Measurements from ENCODE around the gene FXYD1.
A peak's percentile ranks its signal among the peaks of the same experiment; 100 is the strongest.
"Not testable (repeated sequence)": the region's sequence is repeated elsewhere in the genome, so short reads cannot be mapped to it uniquely, and the experiment has no call there.

The FXYD1 gene

DNA sequence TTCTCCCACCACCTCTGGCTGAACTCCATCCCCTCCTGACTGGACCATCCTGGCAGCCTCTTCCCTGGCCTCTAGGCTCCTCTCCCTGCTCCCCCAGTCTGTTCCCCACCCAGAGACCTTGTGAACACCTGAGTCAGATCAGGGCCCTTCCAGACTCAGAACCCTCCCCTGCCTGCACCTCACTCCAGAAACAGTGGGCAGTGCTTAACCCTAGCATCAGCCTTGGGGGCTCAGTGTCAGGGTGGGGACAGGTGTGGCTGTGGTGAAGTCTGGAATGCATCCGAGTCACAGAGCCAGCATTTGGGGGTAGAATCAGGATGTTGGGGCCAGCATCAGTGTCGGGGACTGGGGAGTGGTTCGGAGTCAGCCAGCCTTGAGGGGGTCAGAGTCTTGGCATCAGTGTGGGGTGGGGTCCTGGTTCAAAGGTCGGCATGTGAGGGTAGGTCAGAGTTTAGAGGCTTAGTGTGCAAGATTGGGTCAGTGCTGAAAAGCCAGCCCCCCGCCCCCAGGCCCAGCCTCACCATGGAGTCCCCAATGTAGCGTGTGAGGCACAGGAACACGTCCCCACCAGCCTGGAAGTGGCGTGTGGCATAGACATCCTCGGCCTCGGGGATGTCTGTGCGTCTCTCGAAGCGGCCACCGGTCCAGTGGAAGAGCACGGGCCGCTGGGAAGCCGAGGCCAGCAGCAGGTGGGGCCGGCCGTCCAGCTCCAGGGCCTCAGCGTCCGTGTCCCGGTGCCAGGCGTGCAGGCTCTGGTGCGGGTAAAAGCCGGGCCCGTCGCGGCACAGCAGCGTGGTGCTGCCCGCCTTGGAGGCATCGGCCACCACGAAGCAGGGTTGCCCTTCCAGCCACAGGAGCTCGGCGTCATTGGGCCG is 12.6 kb upstream of the FXYD1 start:
- DNase-seq: no peak

DNA sequence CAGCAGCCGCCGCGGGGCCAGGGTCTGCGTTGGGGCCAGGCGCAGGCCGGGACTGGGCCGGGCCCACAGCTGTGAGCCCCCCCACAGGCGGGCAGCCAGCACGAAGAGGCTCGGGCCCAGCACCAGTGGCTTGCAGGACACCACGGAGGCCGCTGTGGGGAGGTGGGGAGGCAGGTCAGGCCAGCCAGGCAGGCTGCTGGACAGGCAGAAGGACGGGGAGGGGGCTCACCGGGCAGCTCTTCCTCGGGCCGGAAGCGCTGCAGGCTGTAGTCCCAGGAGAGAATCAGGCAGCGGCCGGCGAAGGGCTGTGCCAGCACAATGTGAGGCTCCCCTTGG is 12.0 kb upstream of the FXYD1 start:
- no peak for DNase-seq

DNA sequence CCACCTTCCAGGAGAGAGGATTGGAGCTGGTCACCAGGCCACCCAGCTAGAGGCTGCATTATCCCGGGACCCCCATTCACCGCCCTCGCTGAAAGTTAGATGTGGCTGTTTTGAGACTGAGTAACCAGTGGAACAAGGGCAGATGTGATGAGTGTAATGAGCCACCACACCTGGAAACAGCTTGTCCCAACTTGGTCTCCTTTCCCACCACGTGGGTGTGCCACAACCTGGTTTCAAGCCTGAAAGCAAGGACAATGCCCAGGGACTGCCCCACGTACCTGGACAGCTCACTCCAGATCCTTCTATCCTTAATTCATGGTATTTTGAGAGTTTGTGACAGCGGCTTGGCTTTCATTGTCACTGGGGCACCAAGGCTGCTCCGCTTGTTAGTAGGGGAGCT is 10.8 kb upstream of the FXYD1 start:
- no peak for DNase-seq

DNA sequence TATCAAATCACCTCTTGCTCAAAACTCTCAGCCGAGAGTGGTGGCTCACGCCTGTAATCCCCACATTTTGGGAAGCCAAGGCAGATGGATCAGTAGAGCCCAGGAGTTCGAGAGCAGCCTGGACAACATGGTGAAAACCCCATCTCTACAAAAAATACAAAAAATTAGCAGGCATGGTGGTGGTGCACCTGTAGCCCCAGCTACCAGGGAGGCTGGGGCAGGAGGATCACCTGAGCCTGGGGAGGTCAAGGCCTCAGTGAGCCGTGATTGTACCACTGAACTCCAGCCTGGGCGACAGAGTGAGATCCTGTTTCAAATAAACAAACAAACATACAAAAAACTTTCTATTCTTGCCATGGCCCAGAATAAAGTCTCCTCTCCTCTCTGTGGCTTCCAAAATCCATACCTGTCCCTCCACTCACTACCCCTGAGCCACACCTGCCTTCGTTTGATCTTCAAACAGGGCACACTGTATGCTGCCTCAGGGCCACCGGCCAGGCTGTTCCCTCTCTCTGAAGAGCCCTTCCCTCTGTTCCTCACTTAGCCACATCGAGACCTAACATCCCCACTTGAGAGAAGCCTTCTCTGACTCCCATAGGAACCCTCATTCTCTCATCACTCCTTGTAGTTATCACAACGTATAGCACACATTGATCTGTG is 10.1 kb upstream of the FXYD1 start:
- DNase-seq: no peak

DNA sequence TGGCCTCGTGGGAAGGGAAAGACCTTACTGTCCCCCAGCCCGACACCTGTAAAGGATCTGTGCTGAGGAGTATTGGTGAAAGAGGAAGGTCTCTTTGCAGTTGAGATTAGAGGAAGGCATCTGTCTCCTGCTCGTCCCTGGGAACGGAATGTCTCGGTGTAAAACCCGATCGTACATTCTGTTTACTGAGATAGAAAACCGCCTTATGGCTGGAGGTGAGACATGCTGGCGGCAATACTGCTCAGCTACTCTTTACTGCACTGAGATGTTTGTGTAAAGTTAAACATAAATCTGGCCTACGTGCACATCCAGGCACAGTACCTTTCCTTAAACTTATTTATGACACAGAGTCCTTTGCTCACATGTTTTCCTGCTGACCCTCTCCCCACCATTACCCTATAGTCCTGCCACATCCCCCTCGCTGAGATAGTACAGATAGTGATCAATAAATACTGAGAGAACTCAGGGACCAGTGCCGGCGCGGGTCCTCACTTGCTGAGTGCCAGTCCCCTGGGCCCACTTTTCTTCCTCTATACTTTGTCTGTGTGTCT is 8.8 kb upstream of the FXYD1 start:
- DNase-seq: not testable (repeated sequence)

DNA sequence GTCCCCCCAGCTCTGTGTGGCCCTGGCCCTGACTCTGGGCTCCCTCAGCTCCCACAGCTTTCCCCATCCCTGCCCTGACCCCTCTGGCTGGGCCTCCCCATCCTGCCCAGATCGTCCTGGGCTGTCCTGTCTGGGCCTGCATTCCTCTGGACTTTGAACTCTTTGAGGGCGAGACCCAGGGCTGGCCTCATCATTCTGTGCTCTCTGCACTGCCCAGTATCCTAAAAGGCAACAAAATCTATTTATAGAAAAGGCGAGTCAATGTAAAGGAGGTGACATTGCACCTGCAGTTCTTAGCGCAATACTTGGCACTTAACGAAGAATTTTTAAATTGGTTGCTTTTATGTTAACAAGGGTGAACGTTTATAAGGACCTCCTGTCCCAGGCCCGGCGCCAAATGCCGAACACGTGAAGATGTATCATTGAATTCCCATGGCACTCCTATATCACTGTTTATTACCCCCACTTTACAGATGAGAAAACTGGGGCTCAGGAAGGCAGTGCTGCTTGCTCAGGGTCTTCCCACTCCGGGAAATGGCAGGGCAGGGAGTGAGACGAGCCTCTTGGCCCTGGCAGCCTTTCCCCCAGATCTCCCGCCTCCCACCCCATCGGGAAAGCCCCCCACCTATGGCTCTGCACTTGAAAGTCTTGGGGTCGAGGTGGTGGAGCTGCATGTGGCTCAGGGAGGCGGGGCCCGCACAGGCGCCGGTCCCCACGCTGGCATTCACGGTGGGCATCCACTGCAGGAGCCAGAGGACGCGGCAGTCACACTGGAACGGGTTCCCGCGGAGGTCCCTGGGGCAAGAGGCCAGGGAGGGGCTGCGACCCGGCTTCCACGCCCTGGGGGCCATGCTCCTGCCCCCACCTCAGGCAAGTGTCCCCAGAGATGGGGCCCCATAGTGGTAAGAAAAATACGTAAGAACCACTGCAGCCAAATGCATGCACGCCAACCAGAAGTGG is 7.6 kb upstream of the FXYD1 start:
- DNase-seq: no peak

DNA sequence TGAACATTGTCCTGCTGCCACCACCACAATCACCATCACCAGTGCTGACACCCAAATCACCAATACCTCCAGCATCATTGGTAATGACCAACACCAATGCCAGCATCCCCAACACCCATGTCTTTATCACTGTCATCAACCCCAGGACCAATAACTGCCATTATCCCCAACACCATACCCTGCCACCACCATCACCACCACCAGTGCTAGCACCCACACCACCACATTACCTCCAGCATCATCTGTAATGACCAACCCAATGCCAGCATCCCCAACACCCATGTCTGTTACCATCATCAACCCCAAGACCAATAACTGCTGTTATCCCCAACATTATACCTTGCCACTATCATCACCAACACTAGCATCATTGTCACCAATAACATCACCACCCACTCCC is 6.4 kb upstream of the FXYD1 start:
- no peak for DNase-seq

DNA sequence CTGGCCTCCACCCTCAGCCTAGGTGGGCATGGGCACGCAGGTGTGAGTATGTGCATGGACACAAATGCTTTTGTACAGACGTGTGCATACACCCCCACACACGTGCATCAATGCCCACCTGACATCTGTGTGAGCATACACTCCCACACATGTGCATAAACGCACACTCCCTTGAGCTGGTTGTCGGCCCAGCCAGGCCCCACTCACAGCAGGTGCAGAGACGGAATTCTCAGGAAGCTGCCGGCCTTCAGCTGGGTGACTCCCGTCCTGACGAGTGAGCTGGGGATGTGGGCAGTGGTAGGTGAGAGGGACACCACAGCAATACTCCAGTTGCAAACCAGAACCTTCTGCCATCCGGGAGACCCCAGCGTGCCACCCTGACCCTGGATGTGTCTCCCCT is 4.8 kb upstream of the FXYD1 start:
- no peak for DNase-seq

DNA sequence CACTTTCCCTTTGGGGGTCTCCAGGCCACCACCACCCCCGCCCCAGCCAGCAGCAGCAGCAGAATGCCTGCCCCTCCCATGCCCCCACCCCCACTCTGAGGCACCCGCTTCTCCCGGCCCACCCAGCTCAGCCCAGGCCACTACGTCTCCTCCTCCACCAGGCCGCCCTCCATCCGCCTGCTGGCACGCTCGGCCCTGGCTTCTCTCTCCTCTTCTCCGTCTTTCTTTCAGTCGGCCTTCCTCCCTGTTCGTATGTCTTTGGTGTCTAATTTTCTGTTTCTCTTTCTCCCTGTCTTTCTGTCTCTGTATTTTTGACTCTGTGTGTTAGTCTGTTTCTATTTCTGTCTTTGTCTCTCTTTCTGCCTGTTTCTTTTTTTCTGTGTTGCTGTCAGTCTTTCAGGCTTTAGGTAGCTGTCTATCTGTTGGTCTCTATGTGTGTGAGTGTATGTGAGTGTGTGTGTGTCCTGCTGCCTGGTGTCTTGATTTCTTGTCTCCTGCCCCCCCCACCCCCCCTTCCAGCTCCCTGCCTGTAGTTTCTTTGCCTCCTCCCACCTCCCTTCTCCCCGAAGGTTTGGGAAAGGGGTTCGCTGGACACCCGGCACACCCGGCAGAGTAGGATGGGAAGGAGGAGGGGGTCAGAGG is 3.9 kb upstream of the FXYD1 start, which contains the start of gene LGI4:
Gene LGI4, minus strand, starts transcription at position 459 of the 642 bp plus-strand sequence. Its CDS starts 379 bp downstream, at position 80.
- DNase-seq: no peak

DNA sequence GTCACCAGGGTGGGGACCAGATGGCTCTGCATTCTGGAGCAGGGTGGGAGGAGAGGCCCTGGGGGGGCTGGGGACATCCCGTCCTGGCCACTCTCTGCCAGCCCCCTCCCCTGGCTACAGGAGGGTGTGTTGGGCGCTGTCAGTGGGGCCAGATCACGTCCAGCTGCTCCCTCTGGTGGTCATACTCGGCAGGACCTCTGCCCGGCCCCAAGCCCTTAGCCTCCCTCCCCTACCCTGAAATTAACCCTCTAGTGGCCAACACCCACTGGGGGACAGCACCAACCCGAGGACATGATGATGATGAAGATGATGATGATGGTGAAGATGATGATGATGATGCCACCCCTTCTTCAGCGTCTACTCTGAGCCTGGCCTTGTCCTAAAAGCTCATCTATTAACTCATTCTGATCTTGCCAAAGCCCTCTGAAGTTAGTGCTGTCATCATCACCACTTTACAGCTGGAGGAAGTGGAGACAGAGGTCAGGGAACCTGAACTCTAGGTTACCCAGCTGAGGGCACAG is 3.2 kb upstream of the FXYD1 start:
- peak; percentile 26 for DNase-seq

DNA sequence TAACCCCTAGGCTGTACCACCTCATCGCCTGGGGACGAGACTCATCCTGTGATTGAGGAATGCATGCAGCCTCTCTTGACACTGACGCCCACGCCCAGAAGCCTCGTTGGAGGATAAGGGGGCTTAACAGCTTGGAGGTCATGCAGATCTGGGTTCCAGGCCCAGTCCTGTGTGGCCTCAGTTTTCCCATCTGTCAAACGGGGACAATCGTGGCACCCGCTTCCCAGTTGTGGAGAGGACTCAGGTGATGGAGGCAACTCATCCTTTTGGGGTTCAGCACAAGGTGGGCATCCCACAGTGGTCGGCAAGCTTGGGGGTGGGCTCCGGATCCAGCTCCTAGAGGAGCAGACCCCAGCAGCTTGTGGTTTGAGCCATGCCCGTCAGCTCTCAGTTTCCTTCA is 2.4 kb upstream of the FXYD1 start:
- DNase-seq: no peak

DNA sequence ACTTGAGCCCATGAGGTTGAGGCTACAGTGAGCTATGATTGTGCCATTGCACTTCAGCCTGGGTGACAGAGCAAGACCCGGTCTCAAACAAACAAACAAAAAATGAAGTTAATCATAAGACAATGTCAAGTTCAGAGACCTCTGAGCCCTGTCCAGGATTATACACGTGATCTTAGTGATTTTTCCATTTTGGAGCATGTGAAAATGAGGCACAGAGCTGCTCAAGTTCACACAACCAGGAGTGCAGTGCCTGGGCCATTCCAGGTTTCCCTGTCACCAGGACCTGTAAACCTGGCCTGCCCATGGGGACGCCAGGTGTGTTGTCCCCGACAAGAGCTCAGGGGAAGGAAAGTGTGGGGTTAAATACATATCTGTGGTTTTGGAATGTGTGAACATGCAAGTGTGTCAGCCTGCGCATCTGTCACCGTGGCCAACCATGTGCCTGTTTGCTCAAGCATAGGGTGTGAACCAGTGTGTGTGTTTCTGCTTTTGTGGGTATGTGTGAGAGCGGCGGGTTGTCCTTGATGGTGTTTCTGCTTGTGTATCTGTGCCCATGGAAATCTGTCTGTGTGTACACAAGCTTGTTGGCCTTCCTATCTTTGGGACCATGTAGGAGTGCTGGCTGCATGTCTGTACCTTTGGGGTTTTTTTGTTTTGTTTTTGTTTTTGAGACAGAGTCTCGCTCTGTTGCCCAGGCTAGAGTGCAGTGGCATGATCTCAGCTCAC is 1.5 kb upstream of the FXYD1 start:
- DNase-seq: no peak

DNA sequence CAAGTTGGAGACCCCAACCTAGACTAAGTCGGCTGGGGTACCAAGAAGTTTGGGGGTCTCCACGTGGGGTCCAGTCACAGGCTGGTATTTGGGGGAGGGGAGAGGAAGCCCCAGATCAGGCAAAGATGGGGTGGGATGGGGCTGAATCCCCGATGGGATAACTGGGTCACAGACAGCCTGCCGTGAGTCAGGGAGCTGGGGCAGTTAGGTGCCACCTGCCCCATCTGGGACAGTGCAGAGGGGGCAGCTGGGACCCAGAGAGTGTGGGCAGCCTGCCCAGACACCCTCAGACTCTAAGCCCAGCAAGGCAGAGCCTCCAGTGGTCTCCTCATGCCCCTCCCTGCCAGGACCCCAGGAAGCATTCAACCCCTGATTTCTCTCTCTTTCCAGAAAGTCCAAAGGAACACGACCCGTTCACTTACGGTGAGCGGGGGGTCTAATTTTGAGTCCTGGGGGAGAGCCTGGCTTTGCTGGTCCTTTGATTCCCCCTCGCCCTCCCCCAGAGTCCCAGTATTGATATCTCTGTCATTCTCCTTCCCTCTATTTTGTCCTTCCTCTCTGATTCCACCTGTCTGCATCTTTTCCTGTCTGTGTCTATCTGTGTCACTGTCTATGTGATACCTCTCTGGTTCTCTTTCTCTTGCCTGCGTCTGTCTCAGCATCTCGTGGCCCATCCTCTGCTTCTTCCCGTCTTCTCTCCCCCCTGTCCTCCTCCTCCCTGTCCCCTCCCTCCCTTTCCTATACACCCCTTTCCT is 1.8 kb downstream of the FXYD1 start:
- no peak for DNase-seq

DNA sequence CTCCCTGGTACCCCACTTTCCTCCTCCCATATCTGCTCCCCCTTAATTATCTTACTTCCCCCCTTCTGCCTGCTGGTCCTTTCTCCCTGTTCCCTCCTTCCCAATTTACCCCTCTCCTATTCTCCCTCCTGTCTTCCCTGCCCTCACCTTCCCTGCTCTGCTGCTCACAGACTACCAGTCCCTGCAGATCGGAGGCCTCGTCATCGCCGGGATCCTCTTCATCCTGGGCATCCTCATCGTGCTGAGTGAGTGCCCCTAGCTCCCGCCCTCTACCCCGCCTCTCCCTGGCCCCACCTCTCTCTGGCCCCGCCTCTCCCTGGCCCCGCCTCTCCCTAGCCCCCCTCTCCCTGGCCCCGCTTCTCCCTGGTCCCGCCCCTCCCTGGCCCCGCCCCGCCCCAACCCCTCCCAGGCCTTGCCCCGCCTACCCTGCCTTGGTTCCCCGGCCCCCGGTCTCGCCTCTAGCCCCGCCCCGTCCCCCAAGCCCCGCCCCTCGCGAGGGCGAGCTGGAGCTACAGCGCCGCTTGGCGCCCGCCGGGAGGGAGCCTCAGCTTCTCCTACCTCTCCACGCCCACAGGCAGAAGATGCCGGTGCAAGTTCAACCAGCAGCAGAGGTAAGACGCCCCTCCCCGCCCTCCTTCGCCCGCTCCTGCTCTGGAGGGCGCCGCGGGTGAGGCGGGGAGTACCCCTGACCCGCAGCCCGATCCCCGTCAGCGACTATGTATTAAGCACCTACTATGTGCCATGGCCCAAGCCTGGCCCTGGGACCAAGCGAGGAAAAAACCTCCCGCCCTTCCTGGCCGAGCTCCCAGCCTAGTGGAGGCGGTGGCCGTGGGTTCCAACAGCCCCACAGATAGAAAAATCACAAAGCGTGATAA is 2.6 kb downstream of the FXYD1 start:
- DNase-seq: no peak

DNA sequence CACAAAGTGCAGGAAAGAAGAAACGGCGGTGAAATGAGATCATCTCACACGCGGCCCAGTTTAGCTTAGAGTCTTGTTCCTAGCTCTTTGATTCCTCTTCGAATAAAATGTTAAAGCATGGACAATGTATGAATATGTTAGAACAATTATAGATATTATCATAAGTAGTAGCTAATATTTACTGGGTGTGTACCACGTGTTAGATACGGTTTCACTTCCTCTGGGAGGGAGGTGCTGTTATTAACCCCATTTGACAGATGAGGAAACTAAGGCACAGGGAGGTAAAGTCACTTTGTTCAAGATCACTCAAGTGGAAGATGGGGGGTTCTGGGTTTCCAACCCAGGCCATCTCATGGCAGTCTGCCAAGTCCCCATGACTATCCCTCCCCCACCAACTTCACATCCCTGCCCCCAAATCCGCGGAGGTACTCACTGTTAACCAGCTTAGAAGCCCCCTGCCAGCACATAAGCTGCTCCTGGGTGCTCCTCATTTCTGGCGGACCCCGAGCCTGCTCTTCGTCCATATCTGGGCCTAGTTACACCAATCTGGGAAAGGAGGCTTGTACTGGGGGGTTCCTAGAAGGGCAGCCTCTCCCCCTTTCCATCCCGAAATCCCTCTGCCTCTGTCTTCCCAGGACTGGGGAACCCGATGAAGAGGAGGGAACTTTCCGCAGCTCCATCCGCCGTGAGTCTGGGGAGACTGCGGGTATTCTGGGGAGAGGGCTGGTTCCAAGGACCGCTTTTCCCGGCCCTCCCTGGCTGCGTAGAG is 3.4 kb downstream of the FXYD1 start:
- no peak for DNase-seq

DNA sequence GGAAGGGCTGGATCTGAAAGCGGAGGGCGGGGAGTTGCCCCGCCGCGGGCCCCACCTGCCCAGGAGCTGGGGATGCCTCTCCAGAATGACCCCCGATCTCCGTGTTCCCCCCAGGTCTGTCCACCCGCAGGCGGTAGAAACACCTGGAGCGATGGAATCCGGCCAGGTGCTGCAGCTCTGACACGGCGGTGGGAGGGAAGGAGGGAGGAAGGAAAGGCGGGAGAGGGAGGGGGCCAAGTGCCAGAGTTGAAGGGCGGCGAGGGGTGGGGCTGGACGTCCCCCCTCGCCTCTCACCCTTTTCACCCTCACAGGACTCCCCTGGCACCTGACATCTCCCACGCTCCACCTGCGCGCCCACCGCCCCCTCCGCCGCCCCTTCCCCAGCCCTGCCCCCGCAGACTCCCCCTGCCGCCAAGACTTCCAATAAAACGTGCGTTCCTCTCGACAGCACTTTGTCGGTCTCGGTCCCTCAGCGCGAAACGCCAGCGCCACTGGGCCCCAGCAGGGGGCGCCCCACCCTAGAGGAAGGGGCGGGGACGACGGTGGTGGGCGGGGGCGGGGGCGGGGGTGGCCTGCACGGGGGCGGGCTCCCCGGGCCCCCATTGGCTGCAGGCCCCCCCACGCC is 4.1 kb downstream of the FXYD1 start:
- peak; percentile 55 for DNase-seq

DNA sequence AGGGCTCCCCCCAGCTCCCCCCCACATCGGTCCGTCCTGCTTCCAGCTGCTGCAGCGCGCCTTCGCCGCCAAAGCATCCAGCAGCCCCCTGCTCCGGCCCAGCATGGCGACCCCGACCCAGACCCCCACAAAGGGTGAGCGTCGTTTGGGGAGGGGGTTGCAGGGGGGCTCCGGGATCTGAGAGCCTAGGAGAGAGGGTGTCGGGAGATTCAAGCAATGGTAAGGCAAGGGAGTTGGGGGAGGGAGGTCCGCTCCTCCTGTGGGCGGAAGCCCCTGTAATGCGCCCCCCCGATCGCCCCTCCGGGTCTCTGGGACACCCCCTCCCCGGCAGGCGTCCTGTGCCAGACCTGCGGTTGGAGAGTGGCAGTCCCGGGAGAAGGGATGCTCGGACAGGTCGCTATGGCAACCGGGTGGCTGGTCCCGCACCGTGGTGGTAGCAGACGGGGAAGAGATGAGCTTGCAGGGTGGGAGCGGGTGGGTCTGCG is 4.6 kb downstream of the FXYD1 start, which contains the start of gene FXYD7:
Gene FXYD7, plus strand, starts transcription at position 25 of the 485 bp plus-strand sequence. Its CDS starts 79 bp downstream, at position 104.
- no peak for DNase-seq

DNA sequence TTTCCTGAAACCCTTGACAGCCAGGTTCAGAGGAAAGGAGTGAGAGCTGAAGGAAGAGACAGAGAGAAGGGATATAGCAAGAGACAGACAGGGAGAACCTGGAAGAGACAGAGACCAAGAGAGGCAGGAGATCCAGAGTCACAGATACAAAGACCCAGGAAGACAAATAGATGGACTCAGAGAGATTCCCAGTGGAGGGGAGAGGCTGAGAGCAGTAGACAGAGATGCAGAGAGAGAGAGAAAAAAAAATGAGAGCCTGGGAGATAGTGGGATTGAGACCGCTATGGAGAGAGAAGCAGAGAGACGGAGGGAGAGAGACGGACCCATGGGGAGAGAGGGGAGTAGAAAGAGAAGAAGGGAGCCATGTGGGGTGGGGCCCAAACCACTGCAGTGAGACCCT is 5.2 kb downstream of the FXYD1 start:
- no peak for DNase-seq

All from DMS79 treated with DMSO at 0.1 percent for 48 hours (cell line).